Upper lobe of left lung (tissue), 6 donors: ENCODE results near the gene ABR. TPM values are rescaled to one million over a fixed set of nuclear protein-coding genes. Genes with fewer than 3 reads are reported as not detected.

Experiments
- ATAC-seq, 2 donors: fragments of 200-7000 bp; cut with Tn5 transposase; one replicate each; pipeline ENCODE4 v1.9.1; 2022; ENCODE audit warnings: mild to moderate bottlenecking in 2 of 2, moderate library complexity in 2 of 2; ENCODE audit not compliant: low FRiP score in 2 of 2
- DNase-seq, 2 donors: peaks; one replicate each; pipeline ENCODE4 v3.0.0-alpha.2; 2019 to 2020
- H3K27ac ChIP-seq, 4 donors: fragments of 200-600 bp; sonication (generic); one replicate each; pipeline ENCODE4 v1.5.1; 2016 to 2019
- H3K27me3 ChIP-seq, 4 donors: fragments of 200-600 bp; sonication (generic); one replicate each; pipeline ENCODE4 v1.5.1; 2017 to 2019
- H3K36me3 ChIP-seq, 4 donors: fragments of 200-600 bp; sonication (generic); one replicate each; pipeline ENCODE4 v1.5.1; 2016 to 2019
- H3K4me1 ChIP-seq, 4 donors: fragments of 200-600 bp; sonication (generic); one replicate each; pipeline ENCODE4 v1.5.1; 2018 to 2019
- H3K4me3 ChIP-seq, 4 donors: fragments of 200-600 bp; sonication (generic); one replicate each; pipeline ENCODE4 v1.5.1; 2017 to 2019; ENCODE audit warnings: mild to moderate bottlenecking in 2 of 4, moderate library complexity in 1 of 4
- H3K9me3 ChIP-seq, 4 donors: fragments of 200-600 bp; sonication (generic); one replicate each; pipeline ENCODE4 v1.5.1; 2018 to 2019
- CTCF ChIP-seq, 6 experiments: fragments of 450-650 bp in 4 of 6; fragments of 200-600 bp in 2 of 6; sonication (generic) in 2 of 6; IDR thresholded peaks; one replicate each; pipeline ENCODE4 v1.5.1; 2016 to 2019; ENCODE audit warnings: antibody characterized with exemption in 6 of 6
- EP300 ChIP-seq, 4 donors: sonication (generic); formaldehyde crosslinking; IDR thresholded peaks; one replicate each; pipeline ENCODE4 v1.5.1; 2017; ENCODE audit warnings: antibody characterized with exemption in 4 of 4, control low read depth in 2 of 4
- POLR2A ChIP-seq, 4 donors: fragments of 450-650 bp; IDR thresholded peaks; one replicate each; pipeline ENCODE4 v1.5.1; 2016 to 2017; ENCODE audit warnings: antibody characterized with exemption in 4 of 4, mild to moderate bottlenecking in 2 of 4
- POLR2AphosphoS5 ChIP-seq, 2 donors: sonication (generic); formaldehyde crosslinking; IDR thresholded peaks; one replicate each; pipeline ENCODE4 v1.5.1; 2017; ENCODE audit warnings: antibody characterized with exemption in 2 of 2
- WGBS, 2 donors: methylation state at CpG; one replicate each; pipeline ENCODE4 v1.1.5; 2017 to 2018; 5-methylcytosine and 5-hydroxymethylcytosine counted together
- total RNA-seq, 6 donors: library from RNA; depleted of rRNA in 4 of 6; stranded (reverse); fragments of >200 nt in 4 of 6; gene quantifications; one replicate each; pipeline versions ENCODE4 v1.1.0 to v1.2.1, GENCODE V29; 2016 to 2021
- donor health status: DM: no; HTN: no; CAD: no; lungs with moderate emphysema.
- donor health status: DM: no; HTN: yes; CAD: no; lungs with severe emphysema.

Gene ABR
- total RNA-seq, 6 donors from 2014 or later = 117 to 645 (median 206) TPM

- Histone ChIP-seq H3K4me1 (peaks cover 0 to 8% (median 2%) of the 10 kb centered on the region in 4 donors), H3K36me3 (peaks cover 0 to 10% (median 7%) of the 10 kb centered on the region in 4 donors), H3K4me3 (no peak overlapping the region), H3K27ac (no peak overlapping the region), H3K9me3 (no peaks in the 10 kb centered on the region), H3K27me3 (no peaks in the 10 kb centered on the region)
- ATAC-seq (no peak), DNase-seq (no peak)
- WGBS, 2 donors = 88 to 90% methylated on average over 14 of the region's 14 CpGs
- no peak for TF ChIP-seq POLR2AphosphoS5 (IDR thresholded peaks at IDR 0.05)
- TF ChIP-seq EP300 (IDR thresholded peaks at IDR 0.05) = no peak
- no peak for TF ChIP-seq CTCF (IDR thresholded peaks at IDR 0.05)
- TF ChIP-seq POLR2A (IDR thresholded peaks at IDR 0.05) = no peak
Observed at GRCh38 chr17:1145311-1145986, 34.3 kb downstream of the ABR start.

- Histone ChIP-seq H3K27ac (no peak overlapping the region), H3K4me3 (no peak overlapping the region), H3K9me3 (no peaks in the 10 kb centered on the region), H3K36me3 (no peaks in the 10 kb centered on the region), H3K4me1 (peaks cover 0 to 8% (median 2%) of the 10 kb centered on the region in 4 donors), H3K27me3 (no peaks in the 10 kb centered on the region)
- DNase-seq (no peak), ATAC-seq (no peak)
- WGBS, 2 donors = 74 to 81% methylated on average over 16 to 17 of the region's 17 CpGs
- TF ChIP-seq POLR2AphosphoS5 (IDR thresholded peaks at IDR 0.05) (no peak), EP300 (IDR thresholded peaks at IDR 0.05) (no peak), CTCF (IDR thresholded peaks at IDR 0.05) (no peak), POLR2A (IDR thresholded peaks at IDR 0.05) (no peak)
Observed at GRCh38 chr17:1144162-1144561, 35.6 kb downstream of the ABR start.

GRCh38 chr17:1143573-1143972 is 36.2 kb downstream of the ABR start:
- Histone ChIP-seq H3K9me3 (no peaks in the 10 kb centered on the region), H3K27me3 (no peaks in the 10 kb centered on the region), H3K4me1 (peaks cover 0 to 8% (median 2%) of the 10 kb centered on the region in 4 donors), H3K27ac (no peak overlapping the region), H3K36me3 (no peaks in the 10 kb centered on the region), H3K4me3 (no peak overlapping the region)
- ATAC-seq (peak in 1 of 2 donors; percentile 74), DNase-seq (no peak)
- no peak for TF ChIP-seq CTCF (IDR thresholded peaks at IDR 0.05)
- no peak for TF ChIP-seq POLR2A (IDR thresholded peaks at IDR 0.05)
- TF ChIP-seq POLR2AphosphoS5 (IDR thresholded peaks at IDR 0.05) = no peak
- TF ChIP-seq EP300 (IDR thresholded peaks at IDR 0.05) = no peak
- WGBS, 2 donors = 82 to 89% methylated on average over 5 to 6 of the region's 10 CpGs

- ATAC-seq = peak in 1 of 2 donors; percentile 67
- H3K4me3 ChIP-seq = no peak overlapping the region
- WGBS, 2 donors = 90 to 92% methylated on average over 9 to 14 of the region's 14 CpGs
- no peak for DNase-seq
- H3K9me3 ChIP-seq = no peaks in the 10 kb centered on the region
- peaks cover 0 to 2% (median under 1%) of the 10 kb centered on the region in 4 donors for H3K4me1 ChIP-seq
- TF ChIP-seq POLR2AphosphoS5 (IDR thresholded peaks at IDR 0.05) (no peak), EP300 (IDR thresholded peaks at IDR 0.05) (no peak), CTCF (IDR thresholded peaks at IDR 0.05) (no peak), POLR2A (IDR thresholded peaks at IDR 0.05) (no peak)
- no peak overlapping the region for H3K27ac ChIP-seq
- H3K27me3 ChIP-seq = no peaks in the 10 kb centered on the region
- H3K36me3 ChIP-seq = no peaks in the 10 kb centered on the region
Observed at GRCh38 chr17:1142561-1142971, 37.2 kb downstream of the ABR start.

GRCh38 chr17:1137465-1137894 is 42.3 kb downstream of the ABR start:
- ATAC-seq (peak in 1 of 2 donors; percentile 24), DNase-seq (no peak)
- H3K27ac ChIP-seq = no peak overlapping the region
- TF ChIP-seq EP300 (IDR thresholded peaks at IDR 0.05) (no peak), POLR2A (IDR thresholded peaks at IDR 0.05) (no peak), CTCF (IDR thresholded peaks at IDR 0.05) (no peak), POLR2AphosphoS5 (IDR thresholded peaks at IDR 0.05) (no peak)
- 87 to 92% methylated on average over 18 of the region's 18 CpGs for WGBS, 2 donors
- no peaks in the 10 kb centered on the region for H3K9me3 ChIP-seq
- no peaks in the 10 kb centered on the region for H3K27me3 ChIP-seq
- H3K4me1 ChIP-seq = peaks cover 0 to 9% (median 7%) of the 10 kb centered on the region in 4 donors
- H3K4me3 ChIP-seq = no peak overlapping the region
- H3K36me3 ChIP-seq = no peaks in the 10 kb centered on the region
